IMR-90 (cell line): ENCODE results near the gene PRUNE2. TPM values are rescaled to one million over a fixed set of nuclear protein-coding genes. Genes with fewer than 3 reads are reported as not detected.

Source experiments
- ATAC-seq: fragments of 200-7000 bp; cut with Tn5 transposase; 2 replicates; pipeline ENCODE4 v1.9.1; 2020; ENCODE audit warnings: low read depth, mild to moderate bottlenecking, moderate library complexity
- BruUV-seq: library from RNA; stranded (reverse); fragments of 400-500 nt; replicated peaks from 2 replicates; lab custom pipeline; 2021; lab: Mats Ljungman, UMichigan
- CTCF ChIA-PET: fragments of 300-600 bp; formaldehyde crosslinking; extraction: SDS; loops from one replicate; lab custom pipeline; 2021; ENCODE audit warnings: antibody characterized with exemption; lab: Yijun Ruan, JAX
- POLR2A ChIA-PET: fragments of 300-600 bp; sonication (Branson Sonifier 250); formaldehyde crosslinking; loops from one replicate; lab custom pipeline; 2022; ENCODE audit warnings: antibody characterized with exemption; ENCODE audit not compliant: unreplicated experiment; lab: Charles Lee
- DNase-seq: peaks from one replicate; pipeline ENCODE4 v3.0.0; 2013
- H2AFZ ChIP-seq: replicated peaks from 2 replicates; pipeline ENCODE3; 2013; ENCODE audit warnings: low read length, mild to moderate bottlenecking; ENCODE audit not compliant: poor library complexity
- H2AK5ac ChIP-seq: 2 replicates; pipeline ENCODE4 v1.6.1; 2013; ENCODE audit warnings: low read depth, low read length, inconsistent platforms
- H2AK9ac ChIP-seq: replicated peaks from 2 replicates; pipeline ENCODE3; 2013; ENCODE audit warnings: mild to moderate bottlenecking, low read depth, low read length, moderate library complexity; ENCODE audit not compliant: poor library complexity
- H2BK120ac ChIP-seq: 2 replicates; pipeline ENCODE4 v1.6.1; 2013; ENCODE audit warnings: low read depth, low read length, inconsistent platforms
- H2BK15ac ChIP-seq: 3 replicates; pipeline ENCODE4 v1.6.1; 2013; ENCODE audit warnings: low read depth, low read length, inconsistent platforms
- H2BK20ac ChIP-seq: 2 replicates; pipeline ENCODE4 v1.6.1; 2013; ENCODE audit warnings: low read depth, mild to moderate bottlenecking, inconsistent platforms, low read length, moderate library complexity
- H2BK5ac ChIP-seq: 2 replicates; pipeline ENCODE4 v1.6.1; 2013; ENCODE audit warnings: mild to moderate bottlenecking, low read depth, low read length, inconsistent platforms; ENCODE audit not compliant: poor library complexity, severe bottlenecking
- H3K14ac ChIP-seq: replicated peaks from 2 replicates; pipeline ENCODE4 v1.6.1; 2013; ENCODE audit warnings: low read depth, low read length, inconsistent platforms
- H3K18ac ChIP-seq: 2 replicates; pipeline ENCODE4 v1.6.1; 2013; ENCODE audit warnings: low read depth, low read length, control low read depth
- H3K23ac ChIP-seq: 2 replicates; pipeline ENCODE4 v1.6.1; 2013; ENCODE audit warnings: low read depth, low read length, inconsistent platforms
- H3K27ac ChIP-seq: 2 replicates; pipeline ENCODE4 v1.5.1; 2013; ENCODE audit warnings: mild to moderate bottlenecking, control low read depth, low read length; ENCODE audit not compliant: insufficient read depth
- H3K27me3 ChIP-seq: 2 replicates; pipeline ENCODE4 v1.6.1; 2013; ENCODE audit warnings: low read length; ENCODE audit not compliant: control insufficient read depth, insufficient read depth
- H3K36me3 ChIP-seq: 2 replicates; pipeline ENCODE4 v1.6.1; 2013; ENCODE audit warnings: low read length, mixed read lengths; ENCODE audit not compliant: control insufficient read depth, insufficient read depth
- H3K4ac ChIP-seq: 2 replicates; pipeline ENCODE4 v1.6.1; 2013; ENCODE audit warnings: low read depth, low read length, inconsistent platforms
- H3K4me1 ChIP-seq: 2 replicates; pipeline ENCODE4 v1.6.1; 2013; ENCODE audit warnings: low read length, mixed read lengths; ENCODE audit not compliant: control insufficient read depth, insufficient read depth
- H3K4me2 ChIP-seq: 2 replicates; pipeline ENCODE4 v1.6.1; 2013; ENCODE audit warnings: low read depth, mild to moderate bottlenecking, control low read depth, low read length, moderate library complexity
- H3K4me3 ChIP-seq: 2 replicates; pipeline ENCODE4 v1.5.1; 2013; ENCODE audit warnings: low read depth, mild to moderate bottlenecking, control low read depth, low read length, moderate library complexity; ENCODE audit not compliant: insufficient read depth
- H3K56ac ChIP-seq: 2 replicates; pipeline ENCODE4 v1.6.1; 2013; ENCODE audit warnings: low read length, inconsistent platforms; ENCODE audit not compliant: insufficient read depth; ENCODE audit errors: extremely low read depth
- H3K79me1 ChIP-seq, 2 experiments: 2 replicates each; pipeline ENCODE4 v1.6.1; 2013; ENCODE audit warnings: low read length in 2 of 2, inconsistent platforms in 1 of 2, low read depth in 1 of 2
- H3K9ac ChIP-seq: 2 replicates; pipeline ENCODE4 v1.6.1; 2013; ENCODE audit warnings: low read depth, low read length, control low read depth
- H3K9me1 ChIP-seq: 2 replicates; pipeline ENCODE4 v1.6.1; 2013; ENCODE audit warnings: low read length, inconsistent platforms; ENCODE audit not compliant: insufficient read depth
- H3K9me3 ChIP-seq: 2 replicates; pipeline ENCODE4 v1.6.1; 2013; ENCODE audit warnings: low read length; ENCODE audit not compliant: control insufficient read depth, insufficient read depth
- H4K20me1 ChIP-seq: 2 replicates; pipeline ENCODE4 v1.6.1; 2013; ENCODE audit warnings: low read length, inconsistent platforms; ENCODE audit not compliant: insufficient read depth
- H4K5ac ChIP-seq: 2 replicates; pipeline ENCODE4 v1.6.1; 2013; ENCODE audit warnings: mild to moderate bottlenecking, low read depth, low read length, control low read depth
- H4K8ac ChIP-seq, 2 experiments: 2 replicates each; pipeline ENCODE4 v1.6.1; 2013; ENCODE audit warnings: low read depth in 2 of 2, low read length in 2 of 2, control low read depth in 1 of 2, inconsistent platforms in 1 of 2
- H4K91ac ChIP-seq: 2 replicates; pipeline ENCODE4 v1.6.1; 2013; ENCODE audit warnings: low read depth, low read length, inconsistent platforms; ENCODE audit not compliant: insufficient read depth
- MAFK ChIP-seq: IDR thresholded peaks from 2 replicates; pipeline ENCODE4 v1.6.1; 2012; ENCODE audit warnings: low read depth, low read length, improper control_type of control experiment
- NFE2L2 ChIP-seq: fragments of 150-350 bp; IDR thresholded peaks from 2 replicates; pipeline ENCODE4 v1.6.1; 2016; ENCODE audit warnings: low read depth, mild to moderate bottlenecking, low read length
- POLR2A ChIP-seq: IDR thresholded peaks from 2 replicates; pipeline ENCODE4 v1.6.1; 2012; ENCODE audit warnings: mild to moderate bottlenecking, low read depth, low read length
- RAD21 ChIP-seq: IDR thresholded peaks from 2 replicates; pipeline ENCODE4 v1.6.1; 2012; ENCODE audit warnings: low read length, improper control_type of control experiment
- RFX5 ChIP-seq: IDR thresholded peaks from 2 replicates; pipeline ENCODE4 v1.8.0; 2012; ENCODE audit warnings: low read depth, mild to moderate bottlenecking, low read length, moderate library complexity
- WGBS, 2 experiments: methylation state at CpG; one replicate each; pipeline versions ENCODE4 v1.1.5 to v1.1.7; 2013; ENCODE audit warnings: missing lambda C conversion rate in 2 of 2; ENCODE audit not compliant: insufficient read length in 1 of 2; ENCODE audit errors: extremely low coverage in 2 of 2; 5-methylcytosine and 5-hydroxymethylcytosine counted together
- dilution Hi-C: fragments of 300-500 bp; cut with HindIII; formaldehyde crosslinking; loops from one replicate; pipeline ENCODE4 v1.14.3; 2018; ENCODE audit warnings: low sequenced_read_pairs; ENCODE audit not compliant: unreplicated experiment
- in situ Hi-C: fragments of 300-500 bp; cut with MboI; formaldehyde crosslinking; loops from 3 replicates; pipeline ENCODE4 v1.14.3; 2019; ENCODE audit warnings: low sequenced_read_pairs, inconsistent platforms, mixed read lengths
- intact Hi-C: fragments of 100-400 bp; cut with micrococcal nuclease; formaldehyde crosslinking; loops from 2 replicates; pipeline ENCODE4 v1.10.0; 2022
- polyA plus RNA-seq, 3 experiments: library from polyadenylated mRNA; depleted of rRNA; stranded (reverse); fragments of >200 nt; gene quantifications; 2 replicates each; pipeline ENCODE4 v1.2.3, GENCODE V29; 2012; ENCODE audit warnings: low replicate concordance in 1 of 3
- total RNA-seq: library from RNA; depleted of rRNA; stranded (reverse); fragments of >200 nt; gene quantifications from 2 replicates; pipeline ENCODE4 v1.2.3, GENCODE V29; 2012
- TF ChIP-seq, protein P1 (sequence below): fragments of 150-350 bp; IDR thresholded peaks from 2 replicates; pipeline ENCODE4 v1.6.1; 2016; ENCODE audit warnings: low read depth, mild to moderate bottlenecking, low read length, moderate library complexity, borderline replicate concordance

The PRUNE2 gene
- total and polyA plus RNA-seq, 2 of the 4 experiments (the other 2 are of a cell fraction), result 0.70 to 1.6 TPM

- H2AK5ac ChIP-seq, result no peak overlapping the region
- ATAC-seq, result no peak
- BruUV-seq, result no TSS peak
Measured at GRCh38 chr9:76626141-76626540, 279.8 kb downstream of the PRUNE2 start.

More at GRCh38 chr9:76626141-76626540, 279.8 kb downstream of the PRUNE2 start:
- H4K8ac ChIP-seq, result no peak overlapping the region
- no peak overlapping the region for H3K14ac ChIP-seq
- H2BK120ac ChIP-seq, result no peak overlapping the region
- no peak overlapping the region for H2BK20ac ChIP-seq
- no peak overlapping the region for H2BK5ac ChIP-seq
- dilution Hi-C loops, result no loop called here
- H3K9ac ChIP-seq, result no peak overlapping the region
- H2AFZ ChIP-seq, result no peak overlapping the region
- no peaks in the 10 kb centered on the region for H3K4me1 ChIP-seq
- TF ChIP-seq, protein P1, sequence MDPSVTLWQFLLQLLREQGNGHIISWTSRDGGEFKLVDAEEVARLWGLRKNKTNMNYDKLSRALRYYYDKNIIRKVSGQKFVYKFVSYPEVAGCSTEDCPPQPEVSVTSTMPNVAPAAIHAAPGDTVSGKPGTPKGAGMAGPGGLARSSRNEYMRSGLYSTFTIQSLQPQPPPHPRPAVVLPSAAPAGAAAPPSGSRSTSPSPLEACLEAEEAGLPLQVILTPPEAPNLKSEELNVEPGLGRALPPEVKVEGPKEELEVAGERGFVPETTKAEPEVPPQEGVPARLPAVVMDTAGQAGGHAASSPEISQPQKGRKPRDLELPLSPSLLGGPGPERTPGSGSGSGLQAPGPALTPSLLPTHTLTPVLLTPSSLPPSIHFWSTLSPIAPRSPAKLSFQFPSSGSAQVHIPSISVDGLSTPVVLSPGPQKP, result no peak
- no peak for TF ChIP-seq POLR2A
- TF ChIP-seq MAFK, result no peak
- no peak for TF ChIP-seq RAD21
- TF ChIP-seq NFE2L2, result no peak
- no peak for TF ChIP-seq RFX5
- H3K56ac ChIP-seq, result no peak overlapping the region
- H3K4me2 ChIP-seq, result no peak overlapping the region
- H4K20me1 ChIP-seq, result no peaks in the 10 kb centered on the region
- H3K36me3 ChIP-seq, result no peaks in the 10 kb centered on the region
- no peaks in the 10 kb centered on the region for H3K79me1 ChIP-seq
- ChIA-PET POLR2A (no interaction called here), CTCF (no interaction called here)
- H3K9me1 ChIP-seq, result no peaks in the 10 kb centered on the region
- no peak for DNase-seq
- H3K27ac ChIP-seq, result no peak overlapping the region
- no peak overlapping the region for H3K18ac ChIP-seq
- no peak overlapping the region for H3K4ac ChIP-seq
- no peak overlapping the region for H3K4me3 ChIP-seq
- no peaks in the 10 kb centered on the region for H3K9me3 ChIP-seq
- intact Hi-C loops, result no loop called here
- no peak overlapping the region for H2AK9ac ChIP-seq
- no peak overlapping the region for H3K23ac ChIP-seq
- H3K27me3 ChIP-seq, result no peaks in the 10 kb centered on the region
- in situ Hi-C loops, result no loop called here
- H4K5ac ChIP-seq, result no peak overlapping the region
- no CpG with 5 or more reads among the region's 1 CpG for WGBS, 2 experiments
- no peak overlapping the region for H4K91ac ChIP-seq
- H2BK15ac ChIP-seq, result no peak overlapping the region
